ENCODE data around the gene ARHGEF10L. TPM values are rescaled to one million over a fixed set of nuclear protein-coding genes. Genes with fewer than 3 reads are reported as not detected.

The ARHGEF10L gene
- total and polyA plus RNA-seq, 4 donors, result 15.0 to 43.4 (median 24.3) TPM

DNA sequence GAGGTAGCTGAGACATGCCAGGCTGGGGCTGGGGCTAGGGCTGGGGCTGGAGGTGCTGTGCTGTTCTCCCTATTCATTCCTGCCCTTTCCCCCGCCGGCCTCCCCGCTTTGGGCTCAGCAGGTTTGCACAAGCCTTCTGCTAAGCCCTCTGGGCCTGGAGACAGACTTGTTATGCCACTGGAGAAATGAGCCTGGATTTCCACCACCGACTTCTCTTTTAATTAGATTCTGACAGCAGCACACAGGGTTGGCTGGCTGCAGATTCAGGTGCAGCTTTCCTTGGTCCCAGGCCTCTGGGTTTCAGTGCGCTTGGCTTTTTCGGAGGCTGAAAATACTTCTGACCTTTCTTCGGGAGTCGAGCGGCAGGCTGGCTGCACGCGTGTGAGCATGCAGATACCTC lies 144.1 kb downstream of the ARHGEF10L start:
- Histone ChIP-seq H3K36me3 (ENCODE audit: control insufficient read depth in 4 of 4, insufficient read depth in 4 of 4, low read length in 4 of 4) (peaks cover 0 to 24% (median 2%) of the 10 kb centered on the region in 4 donors), H3K9ac (ENCODE audit: insufficient read depth in 1 of 2, low read length in 2 of 2) (no peak overlapping the region), H3K27me3 (ENCODE audit: control insufficient read depth in 3 of 3, insufficient read depth in 3 of 3, low read length in 2 of 3) (no peaks in the 10 kb centered on the region), H3K4me3 (no peak overlapping the region), H3K27ac (ENCODE audit: low read depth in 1 of 2, low read length in 1 of 2) (no peak overlapping the region), H3K4me1 (ENCODE audit: control insufficient read depth in 5 of 5, insufficient read depth in 5 of 5, low read length in 5 of 5) (peaks cover 0 to 5% (median 0%) of the 10 kb centered on the region in 5 donors), H3K9me3 (ENCODE audit: control insufficient read depth in 4 of 4, insufficient read depth in 3 of 4, low read length in 3 of 4) (no peaks in the 10 kb centered on the region)
- ATAC-seq (ENCODE audit: insufficient read depth, low FRiP score) (no peak), DNase-seq (no peak)
- WGBS, 2 donors, result 84 to 95% methylated on average over 11 of the region's 11 CpGs
- TF ChIP-seq, protein P1, sequence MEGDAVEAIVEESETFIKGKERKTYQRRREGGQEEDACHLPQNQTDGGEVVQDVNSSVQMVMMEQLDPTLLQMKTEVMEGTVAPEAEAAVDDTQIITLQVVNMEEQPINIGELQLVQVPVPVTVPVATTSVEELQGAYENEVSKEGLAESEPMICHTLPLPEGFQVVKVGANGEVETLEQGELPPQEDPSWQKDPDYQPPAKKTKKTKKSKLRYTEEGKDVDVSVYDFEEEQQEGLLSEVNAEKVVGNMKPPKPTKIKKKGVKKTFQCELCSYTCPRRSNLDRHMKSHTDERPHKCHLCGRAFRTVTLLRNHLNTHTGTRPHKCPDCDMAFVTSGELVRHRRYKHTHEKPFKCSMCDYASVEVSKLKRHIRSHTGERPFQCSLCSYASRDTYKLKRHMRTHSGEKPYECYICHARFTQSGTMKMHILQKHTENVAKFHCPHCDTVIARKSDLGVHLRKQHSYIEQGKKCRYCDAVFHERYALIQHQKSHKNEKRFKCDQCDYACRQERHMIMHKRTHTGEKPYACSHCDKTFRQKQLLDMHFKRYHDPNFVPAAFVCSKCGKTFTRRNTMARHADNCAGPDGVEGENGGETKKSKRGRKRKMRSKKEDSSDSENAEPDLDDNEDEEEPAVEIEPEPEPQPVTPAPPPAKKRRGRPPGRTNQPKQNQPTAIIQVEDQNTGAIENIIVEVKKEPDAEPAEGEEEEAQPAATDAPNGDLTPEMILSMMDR (IDR thresholded peaks at IDR 0.05; ENCODE audit: control extremely low read depth, extremely low read depth), result no peak

DNA sequence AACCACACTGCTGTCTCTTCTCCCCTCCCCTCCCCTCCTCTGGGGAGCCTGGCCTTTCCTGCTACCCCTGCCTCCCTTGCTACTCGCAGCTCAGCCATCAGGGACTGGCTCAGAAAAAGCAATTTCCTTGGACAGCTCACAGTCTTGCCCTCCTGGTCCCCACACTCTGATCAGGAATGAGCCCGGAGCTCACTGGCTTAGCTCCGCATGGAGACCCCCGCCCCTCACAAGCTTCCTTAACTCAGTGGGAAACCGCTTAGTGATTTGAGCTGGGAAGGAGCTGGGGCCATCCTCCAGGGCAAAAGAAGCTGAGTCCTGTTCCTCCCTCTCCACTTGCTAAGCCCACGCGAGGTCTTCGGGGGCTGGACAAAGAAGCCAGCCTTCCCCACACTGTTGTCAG lies 145.3 kb downstream of the ARHGEF10L start:
- no peak for DNase-seq
- no peak for ATAC-seq (ENCODE audit: insufficient read depth, low FRiP score)
- Histone ChIP-seq H3K9me3 (ENCODE audit: control insufficient read depth in 4 of 4, insufficient read depth in 3 of 4, low read length in 3 of 4) (no peaks in the 10 kb centered on the region), H3K4me3 (no peak overlapping the region), H3K27ac (ENCODE audit: low read depth in 1 of 2, low read length in 1 of 2) (no peak overlapping the region), H3K36me3 (ENCODE audit: control insufficient read depth in 4 of 4, insufficient read depth in 4 of 4, low read length in 4 of 4) (peaks cover 0 to 24% (median 4%) of the 10 kb centered on the region in 4 donors), H3K9ac (ENCODE audit: insufficient read depth in 1 of 2, low read length in 2 of 2) (no peak overlapping the region), H3K27me3 (ENCODE audit: control insufficient read depth in 3 of 3, insufficient read depth in 3 of 3, low read length in 2 of 3) (no peaks in the 10 kb centered on the region), H3K4me1 (ENCODE audit: control insufficient read depth in 5 of 5, insufficient read depth in 5 of 5, low read length in 5 of 5) (no peaks in the 10 kb centered on the region)
- TF ChIP-seq, protein P1 (IDR thresholded peaks at IDR 0.05; ENCODE audit: control extremely low read depth, extremely low read depth), result no peak
- WGBS, 2 donors, result 86 to 90% methylated on average over 8 of the region's 8 CpGs

DNA sequence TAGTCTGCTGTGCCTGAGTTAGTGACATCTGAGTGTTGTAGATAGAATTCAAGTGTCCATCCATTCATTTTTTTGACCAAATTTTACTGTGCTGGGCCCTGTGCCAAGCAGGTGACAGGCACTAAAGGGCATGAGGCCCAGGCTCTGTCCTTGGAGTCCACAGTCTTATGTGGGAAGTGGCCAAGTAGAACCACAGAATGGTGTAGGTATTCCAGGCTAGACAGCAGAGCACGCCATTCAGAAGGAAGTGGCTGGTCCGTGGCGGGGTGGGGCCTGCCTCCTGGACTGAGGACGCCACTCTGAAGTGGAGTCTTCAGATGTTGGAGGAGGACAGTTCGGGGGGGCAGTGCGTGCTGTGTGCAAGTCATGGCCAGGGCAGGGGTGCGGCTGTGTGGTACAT lies 146.8 kb downstream of the ARHGEF10L start:
- Histone ChIP-seq H3K4me3 (no peak overlapping the region), H3K27ac (ENCODE audit: low read depth in 1 of 2, low read length in 1 of 2) (no peak overlapping the region), H3K9me3 (ENCODE audit: control insufficient read depth in 4 of 4, insufficient read depth in 3 of 4, low read length in 3 of 4) (no peaks in the 10 kb centered on the region), H3K27me3 (ENCODE audit: control insufficient read depth in 3 of 3, insufficient read depth in 3 of 3, low read length in 2 of 3) (no peaks in the 10 kb centered on the region), H3K36me3 (ENCODE audit: control insufficient read depth in 4 of 4, insufficient read depth in 4 of 4, low read length in 4 of 4) (peaks cover 0 to 23% (median 4%) of the 10 kb centered on the region in 4 donors), H3K9ac (ENCODE audit: insufficient read depth in 1 of 2, low read length in 2 of 2) (no peak overlapping the region), H3K4me1 (ENCODE audit: control insufficient read depth in 5 of 5, insufficient read depth in 5 of 5, low read length in 5 of 5) (peaks cover 0 to 11% (median 0%) of the 10 kb centered on the region in 5 donors)
- 63 to 65% methylated on average over 7 of the region's 7 CpGs for WGBS, 2 donors
- ATAC-seq (ENCODE audit: insufficient read depth, low FRiP score) (no peak), DNase-seq (no peak)
- TF ChIP-seq, protein P1 (IDR thresholded peaks at IDR 0.05; ENCODE audit: control extremely low read depth, extremely low read depth), result no peak

DNA sequence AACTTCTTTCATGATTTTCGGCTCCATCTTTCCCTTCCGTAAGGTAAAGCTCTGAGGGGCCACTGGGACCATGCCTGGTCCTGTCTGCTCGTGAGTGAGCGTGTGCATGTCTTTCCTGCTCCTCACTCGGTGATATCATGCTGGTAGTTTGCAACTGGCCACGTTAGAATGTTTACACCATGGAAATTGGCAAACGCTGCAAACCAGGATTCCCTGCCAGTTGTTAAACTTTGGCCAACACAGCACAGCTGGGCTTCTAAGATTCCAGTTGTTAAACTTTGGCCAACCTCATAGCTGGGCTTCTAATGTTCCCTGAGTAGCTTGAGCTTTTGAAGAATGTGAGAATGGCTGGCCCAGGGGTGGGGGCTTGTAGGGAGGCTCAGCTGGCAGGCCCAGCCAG lies 147.6 kb downstream of the ARHGEF10L start:
- H3K36me3 ChIP-seq (ENCODE audit: control insufficient read depth in 4 of 4, insufficient read depth in 4 of 4, low read length in 4 of 4), result peaks cover 0 to 24% (median 4%) of the 10 kb centered on the region in 4 donors
- DNase-seq (peak; percentile 36 to 70 (median 70)), ATAC-seq (ENCODE audit: insufficient read depth, low FRiP score) (no peak)
- H3K9me3 ChIP-seq (ENCODE audit: control insufficient read depth in 4 of 4, insufficient read depth in 3 of 4, low read length in 3 of 4), result no peaks in the 10 kb centered on the region
- no peak overlapping the region for H3K9ac ChIP-seq (ENCODE audit: insufficient read depth in 1 of 2, low read length in 2 of 2)
- H3K27ac ChIP-seq (ENCODE audit: low read depth in 1 of 2, low read length in 1 of 2), result no peak overlapping the region
- H3K4me3 ChIP-seq, result no peak overlapping the region
- 69 to 81% methylated on average over 7 of the region's 7 CpGs for WGBS, 2 donors
- H3K4me1 ChIP-seq (ENCODE audit: control insufficient read depth in 5 of 5, insufficient read depth in 5 of 5, low read length in 5 of 5), result peaks cover 0 to 13% (median 0%) of the 10 kb centered on the region in 5 donors
- TF ChIP-seq, protein P1 (IDR thresholded peaks at IDR 0.05; ENCODE audit: control extremely low read depth, extremely low read depth), result no peak
- no peaks in the 10 kb centered on the region for H3K27me3 ChIP-seq (ENCODE audit: control insufficient read depth in 3 of 3, insufficient read depth in 3 of 3, low read length in 2 of 3)

All from lung (tissue), 12 donors.